ENCODE data around the gene MYBPC2. TPM values are rescaled to one million over a fixed set of nuclear protein-coding genes. Genes with fewer than 3 reads are reported as not detected.
"Not testable (repeated sequence)": the region's sequence is repeated elsewhere in the genome, so short reads cannot be mapped to it uniquely, and the experiment has no call there.

MYBPC2 gene
- total RNA-seq, 2 donors from 2014 or later, result 0.14 TPM; not detected in 1

DNA sequence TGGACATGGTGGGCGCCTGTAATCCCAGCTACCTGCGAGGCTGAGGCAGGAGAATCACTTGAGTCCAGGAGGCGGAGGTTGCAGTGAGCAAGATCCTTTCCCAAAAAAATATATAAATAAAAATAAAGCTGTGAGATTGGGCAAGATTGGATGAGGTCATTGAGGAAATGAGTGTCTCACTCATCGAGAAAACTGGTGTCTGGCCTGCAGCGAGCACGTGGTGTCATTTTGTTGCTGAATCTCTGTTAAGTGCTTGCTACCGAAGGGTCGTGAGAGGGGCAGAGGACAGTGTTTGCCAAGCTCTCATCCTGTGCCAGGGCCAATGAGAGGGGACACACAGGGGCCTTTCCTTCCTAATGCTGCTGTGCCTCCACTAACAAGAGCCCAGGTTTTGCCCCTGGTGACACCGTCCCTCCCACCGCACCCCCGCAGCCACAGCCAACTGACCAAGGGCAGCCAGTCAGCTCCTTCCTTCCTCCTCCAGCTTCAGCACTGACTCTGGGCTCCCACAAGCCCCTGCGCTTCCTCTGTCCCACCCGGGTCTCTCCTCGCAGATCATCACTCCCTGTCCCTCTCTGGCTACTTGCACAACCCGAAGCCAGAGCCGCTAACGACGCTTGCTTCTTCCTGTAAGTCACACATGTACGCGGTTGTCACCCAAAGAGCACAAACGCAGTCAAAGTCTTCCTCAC, 45.4 kb upstream of the MYBPC2 start:
- TF ChIP-seq, protein P1, sequence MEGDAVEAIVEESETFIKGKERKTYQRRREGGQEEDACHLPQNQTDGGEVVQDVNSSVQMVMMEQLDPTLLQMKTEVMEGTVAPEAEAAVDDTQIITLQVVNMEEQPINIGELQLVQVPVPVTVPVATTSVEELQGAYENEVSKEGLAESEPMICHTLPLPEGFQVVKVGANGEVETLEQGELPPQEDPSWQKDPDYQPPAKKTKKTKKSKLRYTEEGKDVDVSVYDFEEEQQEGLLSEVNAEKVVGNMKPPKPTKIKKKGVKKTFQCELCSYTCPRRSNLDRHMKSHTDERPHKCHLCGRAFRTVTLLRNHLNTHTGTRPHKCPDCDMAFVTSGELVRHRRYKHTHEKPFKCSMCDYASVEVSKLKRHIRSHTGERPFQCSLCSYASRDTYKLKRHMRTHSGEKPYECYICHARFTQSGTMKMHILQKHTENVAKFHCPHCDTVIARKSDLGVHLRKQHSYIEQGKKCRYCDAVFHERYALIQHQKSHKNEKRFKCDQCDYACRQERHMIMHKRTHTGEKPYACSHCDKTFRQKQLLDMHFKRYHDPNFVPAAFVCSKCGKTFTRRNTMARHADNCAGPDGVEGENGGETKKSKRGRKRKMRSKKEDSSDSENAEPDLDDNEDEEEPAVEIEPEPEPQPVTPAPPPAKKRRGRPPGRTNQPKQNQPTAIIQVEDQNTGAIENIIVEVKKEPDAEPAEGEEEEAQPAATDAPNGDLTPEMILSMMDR (IDR thresholded peaks at IDR 0.05), result no peak
- no peak for ATAC-seq (ENCODE audit: insufficient number of reproducible peaks, low FRiP score, low read depth)
- Histone ChIP-seq H3K27ac (no peak overlapping the region), H3K4me3 (no peak overlapping the region), H3K36me3 (peaks cover 5% of the 10 kb centered on the region), H3K4me1 (ENCODE audit: control insufficient read depth in 1 of 2, low read depth in 2 of 2) (peaks cover 6 to 18% of the 10 kb centered on the region in 2 donors), H3K27me3 (replicated peaks; ENCODE audit: insufficient read depth) (no peaks in the 10 kb centered on the region), H3K9me3 (no peaks in the 10 kb centered on the region)
- no peak for DNase-seq (ENCODE audit: low spot score)

DNA sequence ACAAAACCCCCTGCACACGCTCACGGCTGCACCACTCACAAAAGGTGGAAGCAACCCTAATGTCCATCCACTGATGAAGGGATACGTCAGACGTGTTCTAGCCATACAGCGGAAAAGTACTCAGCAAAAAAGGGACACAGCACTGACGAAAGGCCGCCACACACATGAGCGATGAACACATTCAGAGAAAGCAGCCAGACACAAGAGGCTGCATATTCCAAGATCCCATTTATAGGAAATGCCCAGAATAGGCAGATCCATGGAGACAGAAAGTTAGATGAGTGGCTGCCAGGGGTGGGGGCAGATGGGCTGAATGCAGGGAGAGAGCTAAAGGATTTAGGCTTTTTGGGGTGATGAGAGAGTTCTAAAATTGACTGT, 44.8 kb upstream of the MYBPC2 start:
- H3K4me3 ChIP-seq, result no peak overlapping the region
- no peak for DNase-seq (ENCODE audit: low spot score)
- no peaks in the 10 kb centered on the region for H3K27me3 ChIP-seq (replicated peaks; ENCODE audit: insufficient read depth)
- H3K27ac ChIP-seq, result no peak overlapping the region
- no peak for ATAC-seq (ENCODE audit: insufficient number of reproducible peaks, low FRiP score, low read depth)
- TF ChIP-seq, protein P1 (IDR thresholded peaks at IDR 0.05), result no peak
- peaks cover 3% of the 10 kb centered on the region for H3K36me3 ChIP-seq
- no peaks in the 10 kb centered on the region for H3K9me3 ChIP-seq
- peaks cover 6 to 18% of the 10 kb centered on the region in 2 donors for H3K4me1 ChIP-seq (ENCODE audit: control insufficient read depth in 1 of 2, low read depth in 2 of 2)

DNA sequence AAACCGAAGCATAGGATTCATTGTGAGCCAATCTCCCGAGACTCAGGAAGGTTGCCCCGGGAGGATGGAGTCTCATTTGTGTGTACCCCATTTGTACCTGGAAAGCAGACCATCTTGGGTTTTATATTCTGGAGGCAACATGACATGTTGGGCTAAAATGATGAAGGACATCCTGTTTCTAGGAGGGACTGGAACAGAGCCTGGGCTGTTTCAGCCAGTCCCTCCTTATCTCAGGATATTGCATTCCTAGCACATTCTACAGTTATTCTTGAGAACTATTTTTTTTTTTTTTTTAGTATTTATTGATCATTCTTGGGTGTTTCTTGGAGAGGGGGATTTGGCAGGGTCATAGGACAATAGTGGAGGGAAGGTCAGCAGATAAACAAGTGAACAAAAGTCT, 42.4 kb upstream of the MYBPC2 start:
- not testable (repeated sequence) for H3K4me1 ChIP-seq (ENCODE audit: control insufficient read depth in 1 of 2, low read depth in 2 of 2); ATAC-seq (ENCODE audit: insufficient number of reproducible peaks, low FRiP score, low read depth); H3K9me3 ChIP-seq; H3K36me3 ChIP-seq; DNase-seq (ENCODE audit: low spot score); H3K4me3 ChIP-seq; H3K27ac ChIP-seq; H3K27me3 ChIP-seq (replicated peaks; ENCODE audit: insufficient read depth)

DNA sequence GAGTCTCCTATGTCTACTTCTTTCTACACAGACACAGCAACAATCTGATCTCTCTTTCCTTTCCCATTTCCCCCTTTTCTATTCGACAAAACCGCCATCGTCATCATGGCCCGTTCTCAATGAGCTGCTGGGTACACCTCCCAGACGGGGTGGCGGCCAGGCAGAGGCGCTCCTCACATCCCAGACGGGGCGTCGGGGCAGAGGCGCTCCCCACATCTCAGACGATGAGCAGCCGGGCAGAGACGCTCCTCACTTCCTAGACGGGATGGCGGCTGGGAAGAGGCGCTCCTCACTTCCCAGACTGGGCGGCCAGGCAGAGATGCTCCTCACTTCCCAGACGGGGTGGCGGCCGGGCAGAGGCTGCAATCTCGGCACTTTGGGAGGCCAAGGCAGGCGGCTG, 41.7 kb upstream of the MYBPC2 start:
- DNase-seq (ENCODE audit: low spot score); H3K27ac ChIP-seq; H3K9me3 ChIP-seq; H3K27me3 ChIP-seq (replicated peaks; ENCODE audit: insufficient read depth); H3K36me3 ChIP-seq; H3K4me1 ChIP-seq (ENCODE audit: control insufficient read depth in 1 of 2, low read depth in 2 of 2); ATAC-seq (ENCODE audit: insufficient number of reproducible peaks, low FRiP score, low read depth); H3K4me3 ChIP-seq: not testable (repeated sequence)

DNA sequence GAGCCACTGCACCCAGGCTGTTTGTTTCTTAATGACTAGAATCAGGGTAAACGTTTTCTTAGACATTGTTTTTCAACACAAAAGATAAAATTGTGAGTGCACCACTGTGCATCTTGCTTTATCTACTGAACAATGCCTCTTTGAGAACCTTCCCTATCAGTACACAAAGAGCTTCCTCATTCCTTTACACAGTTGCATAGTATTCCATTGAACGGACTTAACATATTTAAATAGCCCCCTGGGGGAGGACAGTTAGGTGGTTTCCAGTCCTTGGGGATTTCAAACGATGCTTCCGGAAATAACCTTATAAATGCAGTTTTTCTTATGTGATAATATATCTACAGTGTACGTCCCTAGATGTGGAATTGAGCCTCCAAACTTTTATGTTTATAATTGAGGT, 39.9 kb upstream of the MYBPC2 start:
- ATAC-seq (ENCODE audit: insufficient number of reproducible peaks, low FRiP score, low read depth), result no peak
- Histone ChIP-seq H3K4me1 (ENCODE audit: control insufficient read depth in 1 of 2, low read depth in 2 of 2) (no peaks in the 10 kb centered on the region), H3K9me3 (no peaks in the 10 kb centered on the region), H3K4me3 (no peak overlapping the region), H3K36me3 (peaks cover 3% of the 10 kb centered on the region), H3K27ac (no peak overlapping the region), H3K27me3 (replicated peaks; ENCODE audit: insufficient read depth) (no peaks in the 10 kb centered on the region)
- DNase-seq (ENCODE audit: low spot score), result no peak
- TF ChIP-seq, protein P1 (IDR thresholded peaks at IDR 0.05), result no peak

DNA sequence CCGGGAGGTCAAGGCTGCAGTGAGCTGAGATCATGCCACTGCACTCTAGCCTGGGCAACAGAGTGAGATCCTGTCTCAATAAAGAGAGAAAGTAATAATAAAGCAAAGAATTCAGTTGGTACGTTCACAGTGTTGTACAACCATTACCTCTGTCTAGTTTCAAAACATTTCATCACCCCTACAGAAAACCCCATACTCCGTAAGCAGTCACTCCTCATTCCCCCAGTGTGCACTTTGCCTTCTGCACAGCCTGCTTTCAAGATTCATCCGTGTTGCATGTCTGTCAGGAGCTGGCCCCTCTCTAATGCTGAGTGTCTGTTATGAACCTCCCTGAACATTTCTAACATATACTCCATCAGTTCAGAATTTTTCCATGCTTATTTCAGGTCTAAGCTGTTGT, 39.1 kb upstream of the MYBPC2 start:
- H3K4me3 ChIP-seq, result no peak overlapping the region
- H3K27me3 ChIP-seq (replicated peaks; ENCODE audit: insufficient read depth), result no peaks in the 10 kb centered on the region
- H3K9me3 ChIP-seq, result no peaks in the 10 kb centered on the region
- peaks cover 3% of the 10 kb centered on the region for H3K36me3 ChIP-seq
- DNase-seq (ENCODE audit: low spot score) (no peak), ATAC-seq (ENCODE audit: insufficient number of reproducible peaks, low FRiP score, low read depth) (no peak)
- H3K4me1 ChIP-seq (ENCODE audit: control insufficient read depth in 1 of 2, low read depth in 2 of 2), result no peaks in the 10 kb centered on the region
- no peak overlapping the region for H3K27ac ChIP-seq
- TF ChIP-seq, protein P1 (IDR thresholded peaks at IDR 0.05), result no peak

All from thoracic aorta (tissue), 2 donors.